Astrocyte of the cerebellum (primary cell): ENCODE measurements around the gene TSHR.
A peak's percentile ranks its signal among the peaks of the same experiment; 100 is the strongest.

Experiments
- DNase-seq: peaks from one replicate; pipeline ENCODE4 v3.0.0-alpha.2; 2011; ENCODE audit warnings: low read depth
- H3K4me3 ChIP-seq: 2 replicates; pipeline ENCODE4 v1.5.1; 2011; ENCODE audit warnings: mild to moderate bottlenecking, low read depth, low read length, moderate library complexity
- in situ Hi-C: cut with HindIII; loops from 2 replicates; pipeline ENCODE4 v1.10.0; 2017; ENCODE audit warnings: low sequenced_read_pairs
- TF ChIP-seq, protein P1 (sequence below): IDR thresholded peaks from 2 replicates; pipeline ENCODE4 v1.5.1; 2012; ENCODE audit warnings: low read length, low read depth, moderate library complexity, mild to moderate bottlenecking; ENCODE audit errors: missing control alignments

TSHR gene

DNA sequence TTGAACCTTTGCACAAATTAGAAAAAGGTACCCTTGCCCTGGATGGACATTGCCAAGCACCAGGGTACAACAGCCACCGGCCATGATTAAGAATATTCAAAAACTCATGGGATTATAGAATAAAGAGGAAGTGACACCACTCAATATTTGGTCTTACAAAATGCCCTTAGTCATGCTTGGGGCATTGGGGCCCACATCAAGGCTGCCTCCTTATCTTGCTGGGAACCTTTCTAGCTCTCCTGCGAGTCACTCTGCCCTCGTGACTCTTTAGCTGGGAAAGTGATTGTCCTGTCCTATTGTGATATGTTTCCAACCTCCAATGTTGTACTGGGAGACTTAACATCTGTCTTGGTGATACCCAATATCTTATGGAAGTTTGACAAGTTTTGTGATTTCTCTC is 207.5 kb downstream of the TSHR start:
- no peak overlapping the region for H3K4me3 ChIP-seq
- TF ChIP-seq, protein P1, sequence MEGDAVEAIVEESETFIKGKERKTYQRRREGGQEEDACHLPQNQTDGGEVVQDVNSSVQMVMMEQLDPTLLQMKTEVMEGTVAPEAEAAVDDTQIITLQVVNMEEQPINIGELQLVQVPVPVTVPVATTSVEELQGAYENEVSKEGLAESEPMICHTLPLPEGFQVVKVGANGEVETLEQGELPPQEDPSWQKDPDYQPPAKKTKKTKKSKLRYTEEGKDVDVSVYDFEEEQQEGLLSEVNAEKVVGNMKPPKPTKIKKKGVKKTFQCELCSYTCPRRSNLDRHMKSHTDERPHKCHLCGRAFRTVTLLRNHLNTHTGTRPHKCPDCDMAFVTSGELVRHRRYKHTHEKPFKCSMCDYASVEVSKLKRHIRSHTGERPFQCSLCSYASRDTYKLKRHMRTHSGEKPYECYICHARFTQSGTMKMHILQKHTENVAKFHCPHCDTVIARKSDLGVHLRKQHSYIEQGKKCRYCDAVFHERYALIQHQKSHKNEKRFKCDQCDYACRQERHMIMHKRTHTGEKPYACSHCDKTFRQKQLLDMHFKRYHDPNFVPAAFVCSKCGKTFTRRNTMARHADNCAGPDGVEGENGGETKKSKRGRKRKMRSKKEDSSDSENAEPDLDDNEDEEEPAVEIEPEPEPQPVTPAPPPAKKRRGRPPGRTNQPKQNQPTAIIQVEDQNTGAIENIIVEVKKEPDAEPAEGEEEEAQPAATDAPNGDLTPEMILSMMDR = no peak
- DNase-seq = no peak
- in situ Hi-C loops = no loop called here

DNA sequence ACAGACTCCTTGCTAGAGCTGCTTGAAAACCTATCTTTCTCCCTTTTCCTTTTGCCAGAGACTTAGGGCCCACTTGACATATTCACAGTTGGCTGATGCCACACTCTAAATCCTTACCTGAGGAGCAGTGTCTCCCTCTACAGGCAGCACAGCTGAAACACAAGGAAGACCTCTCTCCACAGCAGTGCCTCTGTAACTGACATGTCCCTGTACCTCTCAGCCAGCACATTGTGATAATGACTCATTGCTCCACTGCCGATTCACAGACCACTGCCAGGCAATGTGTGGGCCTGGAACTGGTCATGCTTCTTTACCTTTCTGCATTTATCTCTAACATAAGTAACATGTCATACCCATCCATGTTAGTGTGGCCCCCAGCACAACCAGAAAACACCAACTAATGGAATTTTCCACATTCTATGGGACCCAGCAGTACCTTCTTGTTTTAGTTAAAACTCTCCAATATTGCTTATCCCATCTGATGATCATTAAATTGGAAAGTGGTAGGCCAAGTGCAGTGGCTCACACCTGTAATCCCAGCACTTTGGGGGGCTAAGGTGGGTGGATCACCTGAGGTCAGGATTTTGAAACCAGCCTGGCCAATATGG is 208.8 kb downstream of the TSHR start:
- TF ChIP-seq, protein P1 = peak; percentile 66
- DNase-seq = peak; percentile 45
- in situ Hi-C loops = no loop called here
- no peak overlapping the region for H3K4me3 ChIP-seq

DNA sequence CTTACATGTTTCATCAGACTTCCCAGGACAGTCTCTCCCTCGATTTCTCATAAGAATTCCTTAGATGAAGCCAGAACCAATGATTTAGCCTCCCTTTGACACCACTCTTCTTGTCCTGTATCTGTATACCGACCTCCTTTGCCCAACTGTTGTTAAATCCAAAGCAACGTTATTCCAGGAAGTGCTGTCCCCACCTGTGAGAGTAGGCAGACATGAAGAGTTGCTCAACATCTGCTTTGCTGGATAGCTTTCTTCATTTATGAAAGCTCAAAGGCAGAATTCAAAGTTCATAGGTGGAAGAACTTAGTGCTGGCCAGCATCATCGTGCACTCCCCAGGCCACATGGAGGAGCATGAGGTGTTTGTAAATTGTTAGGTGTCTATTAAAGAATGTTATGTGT is 209.8 kb downstream of the TSHR start:
- TF ChIP-seq, protein P1 = no peak
- in situ Hi-C loops = no loop called here
- no peak for DNase-seq
- no peak overlapping the region for H3K4me3 ChIP-seq

DNA sequence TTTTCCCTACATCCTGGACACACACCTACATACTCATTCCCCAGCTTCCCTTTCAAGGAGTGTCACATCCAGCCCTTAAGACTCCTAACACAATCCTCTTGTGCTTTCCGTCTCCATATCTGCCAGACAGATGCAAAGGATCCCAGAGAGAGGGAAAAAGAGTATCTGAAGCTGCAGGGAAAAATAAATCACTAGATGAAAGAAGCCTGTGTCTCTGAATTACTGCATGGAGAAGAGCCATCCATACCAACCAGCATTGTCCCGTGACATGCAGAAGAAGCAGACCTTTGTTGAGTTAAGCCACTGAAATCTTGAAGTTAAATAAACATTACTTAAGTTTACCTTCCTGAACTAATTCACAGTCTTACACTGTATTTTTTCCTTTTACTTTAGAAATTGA is 210.7 kb downstream of the TSHR start:
- TF ChIP-seq, protein P1 = no peak
- H3K4me3 ChIP-seq = no peak overlapping the region
- in situ Hi-C loops = no loop called here
- DNase-seq = no peak

DNA sequence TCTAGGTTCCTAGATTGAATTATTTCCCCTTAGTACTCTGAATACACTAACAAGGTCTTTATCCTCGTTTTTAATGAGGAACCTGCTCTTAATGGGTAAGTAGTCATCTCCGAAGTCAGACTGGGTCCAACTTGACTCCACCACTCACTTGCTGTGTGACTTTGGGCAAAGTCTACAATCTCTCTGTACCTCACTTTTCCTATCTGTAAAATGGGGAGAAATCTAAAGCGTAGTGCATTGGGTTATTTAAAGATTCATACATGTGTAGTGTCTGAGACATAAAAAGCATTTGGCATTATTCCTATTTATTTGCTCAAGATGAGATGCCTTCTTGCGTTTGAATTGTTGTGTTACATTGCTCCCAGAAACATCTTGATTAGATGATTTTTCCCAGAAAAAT is 213.8 kb downstream of the TSHR start:
- DNase-seq = no peak
- TF ChIP-seq, protein P1 = no peak
- in situ Hi-C loops = no loop called here
- H3K4me3 ChIP-seq = peak overlapping the region; percentile 62

DNA sequence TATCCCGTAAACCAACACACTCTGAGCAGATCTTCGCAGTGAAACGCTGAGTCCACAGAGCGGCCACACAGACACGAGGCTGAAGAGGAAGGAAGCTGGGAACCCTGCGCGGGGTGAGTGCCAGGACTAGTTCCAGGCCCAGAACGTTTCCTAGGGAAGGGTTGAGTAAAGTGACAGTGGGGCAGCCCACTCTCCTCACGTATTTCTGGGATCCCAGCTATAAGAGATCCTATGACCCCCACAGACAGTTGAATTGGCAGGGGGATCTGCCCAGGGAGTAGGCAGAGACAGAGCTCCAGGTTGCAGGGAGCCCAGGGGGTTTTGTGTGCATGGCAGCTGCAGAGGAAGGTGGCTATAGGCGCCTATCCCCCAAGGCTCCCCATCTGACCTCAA is 214.3 kb downstream of the TSHR start:
- peak overlapping the region; percentile 62 for H3K4me3 ChIP-seq
- DNase-seq = no peak

More for the DNA sequence above, 214.3 kb downstream of the TSHR start:
- TF ChIP-seq, protein P1 = no peak
- in situ Hi-C loops = no loop called here
